GM23338 (cell line): ENCODE measurements around the gene DERA. TPM values are rescaled to one million over a fixed set of nuclear protein-coding genes. Genes with fewer than 3 reads are reported as not detected.

ENCODE experiments used
- ATAC-seq: fragments of 200-7000 bp; cut with Tn5 transposase; 3 replicates; pipeline ENCODE4 v1.9.1; 2020
- DNase-seq: peaks from one replicate; pipeline ENCODE4 v3.0.0-alpha.2; 2015; ENCODE audit warnings: low spot score
- H2AFZ ChIP-seq: fragments of 200-600 bp; sonication (generic); 2 replicates; pipeline ENCODE4 v1.8.0; 2016; ENCODE audit warnings: antibody characterized with exemption, mild to moderate bottlenecking, moderate library complexity
- H3F3A ChIP-seq: fragments of 200-600 bp; sonication (generic); replicated peaks from 2 replicates; pipeline ENCODE4 v1.8.0; 2017; ENCODE audit warnings: antibody characterized with exemption, mixed run types, low read depth
- H3K27ac ChIP-seq: fragments of 200-600 bp; sonication (generic); 2 replicates; pipeline ENCODE4 v1.6.1; 2016; ENCODE audit warnings: low read depth
- H3K27me3 ChIP-seq: fragments of 200-600 bp; sonication (generic); 2 replicates; pipeline ENCODE4 v1.8.0; 2016; ENCODE audit warnings: mild to moderate bottlenecking, mixed run types, moderate library complexity; ENCODE audit not compliant: insufficient read depth
- H3K36me3 ChIP-seq: fragments of 200-600 bp; sonication (generic); 2 replicates; pipeline ENCODE4 v1.8.0; 2016; ENCODE audit warnings: mild to moderate bottlenecking; ENCODE audit not compliant: insufficient read depth
- H3K4me1 ChIP-seq: fragments of 200-600 bp; sonication (generic); 2 replicates; pipeline ENCODE4 v1.8.0; 2016; ENCODE audit warnings: mild to moderate bottlenecking, moderate library complexity; ENCODE audit not compliant: insufficient read depth
- H3K4me2 ChIP-seq: fragments of 200-600 bp; sonication (generic); 2 replicates; pipeline ENCODE4 v1.7.1; 2017; ENCODE audit warnings: mixed run types
- H3K4me3 ChIP-seq: fragments of 200-600 bp; sonication (generic); 2 replicates; pipeline ENCODE4 v1.6.1; 2016; ENCODE audit warnings: mixed run types
- H3K79me2 ChIP-seq: fragments of 200-600 bp; sonication (generic); replicated peaks from 2 replicates; pipeline ENCODE4 v1.8.0; 2017; ENCODE audit warnings: mild to moderate bottlenecking; ENCODE audit not compliant: insufficient read depth
- H3K9me2 ChIP-seq: fragments of 200-600 bp; sonication (generic); 2 replicates; pipeline ENCODE4 v1.8.0; 2017; ENCODE audit not compliant: insufficient read depth
- H4K20me1 ChIP-seq: fragments of 200-600 bp; sonication (generic); replicated peaks from 2 replicates; pipeline ENCODE4 v1.8.0; 2017; ENCODE audit warnings: mild to moderate bottlenecking; ENCODE audit not compliant: insufficient read depth
- H3K27ac Mint-ChIP-seq: 2 replicates; pipeline ENCODE4 v1.8.0; 2020; ENCODE audit warnings: inconsistent platforms, mild to moderate bottlenecking, moderate library complexity, mixed read lengths
- H3K27me3 Mint-ChIP-seq: 3 replicates; pipeline ENCODE4 v1.8.0; 2022; ENCODE audit warnings: low read depth, mild to moderate bottlenecking, moderate library complexity, mixed read lengths, inconsistent platforms; ENCODE audit not compliant: insufficient read depth, poor library complexity
- H3K36me3 Mint-ChIP-seq: 3 replicates; pipeline ENCODE4 v1.8.0; 2021; ENCODE audit warnings: low read depth, mild to moderate bottlenecking, inconsistent platforms, moderate library complexity, mixed read lengths
- H3K4me1 Mint-ChIP-seq: 3 replicates; pipeline ENCODE4 v1.8.0; 2020; ENCODE audit warnings: mild to moderate bottlenecking, inconsistent platforms, mixed read lengths
- H3K4me3 Mint-ChIP-seq: 3 replicates; pipeline ENCODE4 v1.8.0; 2021; ENCODE audit warnings: moderate library complexity, mild to moderate bottlenecking, inconsistent platforms, mixed read lengths
- H3K9me3 Mint-ChIP-seq: 3 replicates; pipeline ENCODE4 v1.8.0; 2020; ENCODE audit warnings: moderate library complexity, mild to moderate bottlenecking, inconsistent platforms, mixed read lengths
- CREB1 ChIP-seq: fragments of 250-450 bp; sonication (Bioruptor Pico); IDR thresholded peaks from 2 replicates; pipeline ENCODE4 v1.5.0; 2020; ENCODE audit warnings: low read depth, mild to moderate bottlenecking, moderate library complexity
- EZH2 ChIP-seq: fragments of 200-600 bp; sonication (generic); IDR thresholded peaks from one replicate; pipeline ENCODE4 v1.8.0; 2017; ENCODE audit warnings: antibody characterized with exemption, mild to moderate bottlenecking, low read depth; ENCODE audit not compliant: unreplicated experiment
- EZH2phosphoT487 ChIP-seq: fragments of 200-600 bp; sonication (generic); IDR thresholded peaks from one replicate; pipeline ENCODE4 v1.8.1; 2018; ENCODE audit warnings: antibody characterized with exemption; ENCODE audit not compliant: unreplicated experiment
- JUNB ChIP-seq: IDR thresholded peaks from one replicate; pipeline ENCODE4 v1.6.1; 2016; ENCODE audit warnings: antibody characterized with exemption; ENCODE audit not compliant: unreplicated experiment
- NANOG ChIP-seq: IDR thresholded peaks from 2 replicates; pipeline ENCODE4 v1.6.1; 2016; ENCODE audit warnings: antibody characterized with exemption, borderline replicate concordance
- POLR2AphosphoS5 ChIP-seq: IDR thresholded peaks from 2 replicates; pipeline ENCODE4 v1.6.1; 2016; ENCODE audit warnings: antibody characterized with exemption, low read depth
- STAT1 ChIP-seq: IDR thresholded peaks from one replicate; pipeline ENCODE4 v1.6.1; 2016; ENCODE audit warnings: antibody characterized with exemption; ENCODE audit not compliant: unreplicated experiment
- ZNF114 ChIP-seq: fragments of 250-450 bp; sonication (Bioruptor Pico); IDR thresholded peaks from 2 replicates; pipeline ENCODE4 v1.5.0; 2020; ENCODE audit warnings: mild to moderate bottlenecking, moderate library complexity
- ZNF331 ChIP-seq: fragments of 250-450 bp; sonication (Bioruptor Pico); IDR thresholded peaks from 2 replicates; pipeline ENCODE4 v1.5.0; 2020; ENCODE audit warnings: low read depth, mild to moderate bottlenecking, moderate library complexity
- polyA plus RNA-seq: library from polyadenylated mRNA; unstranded; fragments of >200 nt; fragmentation: Nextera tagmentation; extraction: Ambion mirVana; gene quantifications from 2 replicates; pipeline ENCODE4 v1.2.1, GENCODE V29; 2016
- total RNA-seq: library from RNA; depleted of rRNA; stranded (reverse); fragments of >200 nt; shearing (Covaris generic); gene quantifications from 2 replicates; pipeline ENCODE4 v1.2.3, GENCODE V29; 2014
- TF ChIP-seq, protein P1 (sequence below), 2 experiments: fragments of 200-600 bp in 1 of 2; sonication (generic) in 1 of 2; conservative IDR thresholded peaks; 2 replicates each; pipeline versions ENCODE4 v1.5.1 to v1.6.1; 2016 to 2017; ENCODE audit warnings: antibody characterized with exemption in 2 of 2, low read depth in 2 of 2, mild to moderate bottlenecking in 2 of 2, moderate library complexity in 1 of 2
- TF ChIP-seq, protein P2 (sequence below): IDR thresholded peaks from 2 replicates; pipeline ENCODE4 v1.6.1; 2016; ENCODE audit warnings: antibody characterized with exemption
- TF ChIP-seq, protein P3 (sequence below): IDR thresholded peaks from one replicate; pipeline ENCODE4 v1.6.1; 2018; ENCODE audit warnings: antibody characterized with exemption; ENCODE audit not compliant: unreplicated experiment

DERA gene
- total and polyA plus RNA-seq, 2 experiments from 2014 or later, result 20.4 to 27.3 TPM

DNA sequence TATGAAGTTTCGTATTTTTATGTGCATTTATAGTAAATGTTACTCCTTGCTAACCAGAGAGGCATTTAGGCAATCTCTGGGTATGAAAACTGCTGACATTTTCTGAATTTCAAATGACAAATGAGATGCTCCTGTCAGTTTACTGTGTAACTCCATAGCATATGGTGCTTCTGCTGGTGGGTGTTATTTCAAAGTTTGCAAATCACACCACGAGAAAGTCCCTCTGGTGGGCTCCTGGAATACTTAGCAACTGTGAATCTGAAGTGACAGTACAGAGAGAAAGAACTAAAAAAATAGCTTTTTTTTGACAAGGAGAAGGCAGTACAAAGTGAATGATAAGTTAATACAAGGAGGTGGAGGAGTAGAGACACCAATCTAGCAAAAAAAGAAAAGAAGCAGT, 161.5 kb downstream of the DERA start (continued):
- TF ChIP-seq ZNF331 (CRISPR knock-in tag) (no peak), CREB1 (CRISPR knock-in tag) (no peak), ZNF114 (CRISPR knock-in tag) (no peak), EZH2phosphoT487 (no peak), POLR2AphosphoS5 (no peak), EZH2 (no peak), STAT1 (no peak), NANOG (no peak), JUNB (no peak)
- TF ChIP-seq, protein P1, sequence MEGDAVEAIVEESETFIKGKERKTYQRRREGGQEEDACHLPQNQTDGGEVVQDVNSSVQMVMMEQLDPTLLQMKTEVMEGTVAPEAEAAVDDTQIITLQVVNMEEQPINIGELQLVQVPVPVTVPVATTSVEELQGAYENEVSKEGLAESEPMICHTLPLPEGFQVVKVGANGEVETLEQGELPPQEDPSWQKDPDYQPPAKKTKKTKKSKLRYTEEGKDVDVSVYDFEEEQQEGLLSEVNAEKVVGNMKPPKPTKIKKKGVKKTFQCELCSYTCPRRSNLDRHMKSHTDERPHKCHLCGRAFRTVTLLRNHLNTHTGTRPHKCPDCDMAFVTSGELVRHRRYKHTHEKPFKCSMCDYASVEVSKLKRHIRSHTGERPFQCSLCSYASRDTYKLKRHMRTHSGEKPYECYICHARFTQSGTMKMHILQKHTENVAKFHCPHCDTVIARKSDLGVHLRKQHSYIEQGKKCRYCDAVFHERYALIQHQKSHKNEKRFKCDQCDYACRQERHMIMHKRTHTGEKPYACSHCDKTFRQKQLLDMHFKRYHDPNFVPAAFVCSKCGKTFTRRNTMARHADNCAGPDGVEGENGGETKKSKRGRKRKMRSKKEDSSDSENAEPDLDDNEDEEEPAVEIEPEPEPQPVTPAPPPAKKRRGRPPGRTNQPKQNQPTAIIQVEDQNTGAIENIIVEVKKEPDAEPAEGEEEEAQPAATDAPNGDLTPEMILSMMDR (conservative IDR thresholded peaks at IDR 0.05; ENCODE audit: low read depth in 2 of 2), result no peak
- TF ChIP-seq, protein P2, sequence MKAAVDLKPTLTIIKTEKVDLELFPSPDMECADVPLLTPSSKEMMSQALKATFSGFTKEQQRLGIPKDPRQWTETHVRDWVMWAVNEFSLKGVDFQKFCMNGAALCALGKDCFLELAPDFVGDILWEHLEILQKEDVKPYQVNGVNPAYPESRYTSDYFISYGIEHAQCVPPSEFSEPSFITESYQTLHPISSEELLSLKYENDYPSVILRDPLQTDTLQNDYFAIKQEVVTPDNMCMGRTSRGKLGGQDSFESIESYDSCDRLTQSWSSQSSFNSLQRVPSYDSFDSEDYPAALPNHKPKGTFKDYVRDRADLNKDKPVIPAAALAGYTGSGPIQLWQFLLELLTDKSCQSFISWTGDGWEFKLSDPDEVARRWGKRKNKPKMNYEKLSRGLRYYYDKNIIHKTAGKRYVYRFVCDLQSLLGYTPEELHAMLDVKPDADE, result no peak
- TF ChIP-seq, protein P3, sequence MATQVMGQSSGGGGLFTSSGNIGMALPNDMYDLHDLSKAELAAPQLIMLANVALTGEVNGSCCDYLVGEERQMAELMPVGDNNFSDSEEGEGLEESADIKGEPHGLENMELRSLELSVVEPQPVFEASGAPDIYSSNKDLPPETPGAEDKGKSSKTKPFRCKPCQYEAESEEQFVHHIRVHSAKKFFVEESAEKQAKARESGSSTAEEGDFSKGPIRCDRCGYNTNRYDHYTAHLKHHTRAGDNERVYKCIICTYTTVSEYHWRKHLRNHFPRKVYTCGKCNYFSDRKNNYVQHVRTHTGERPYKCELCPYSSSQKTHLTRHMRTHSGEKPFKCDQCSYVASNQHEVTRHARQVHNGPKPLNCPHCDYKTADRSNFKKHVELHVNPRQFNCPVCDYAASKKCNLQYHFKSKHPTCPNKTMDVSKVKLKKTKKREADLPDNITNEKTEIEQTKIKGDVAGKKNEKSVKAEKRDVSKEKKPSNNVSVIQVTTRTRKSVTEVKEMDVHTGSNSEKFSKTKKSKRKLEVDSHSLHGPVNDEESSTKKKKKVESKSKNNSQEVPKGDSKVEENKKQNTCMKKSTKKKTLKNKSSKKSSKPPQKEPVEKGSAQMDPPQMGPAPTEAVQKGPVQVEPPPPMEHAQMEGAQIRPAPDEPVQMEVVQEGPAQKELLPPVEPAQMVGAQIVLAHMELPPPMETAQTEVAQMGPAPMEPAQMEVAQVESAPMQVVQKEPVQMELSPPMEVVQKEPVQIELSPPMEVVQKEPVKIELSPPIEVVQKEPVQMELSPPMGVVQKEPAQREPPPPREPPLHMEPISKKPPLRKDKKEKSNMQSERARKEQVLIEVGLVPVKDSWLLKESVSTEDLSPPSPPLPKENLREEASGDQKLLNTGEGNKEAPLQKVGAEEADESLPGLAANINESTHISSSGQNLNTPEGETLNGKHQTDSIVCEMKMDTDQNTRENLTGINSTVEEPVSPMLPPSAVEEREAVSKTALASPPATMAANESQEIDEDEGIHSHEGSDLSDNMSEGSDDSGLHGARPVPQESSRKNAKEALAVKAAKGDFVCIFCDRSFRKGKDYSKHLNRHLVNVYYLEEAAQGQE, result no peak

DNA sequence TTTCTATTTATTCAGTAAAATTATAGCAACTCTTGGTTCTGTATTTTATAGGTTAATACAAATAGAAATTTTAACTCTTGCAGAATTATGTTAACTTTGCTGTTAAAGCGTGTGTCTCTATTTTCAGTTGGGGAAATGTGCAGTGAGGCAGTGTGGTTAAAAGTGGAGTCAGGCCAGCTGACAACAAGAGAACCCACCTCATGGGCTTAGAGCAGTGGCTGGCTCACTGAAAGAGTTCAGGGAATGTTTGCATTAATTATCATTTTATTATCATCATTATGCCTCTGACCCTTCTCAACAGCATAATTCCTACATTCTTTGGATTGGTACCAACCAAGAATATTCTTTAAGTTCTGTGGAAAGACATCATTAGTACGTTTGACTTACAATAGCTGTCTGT, 163.8 kb downstream of the DERA start:
- Histone ChIP-seq H3K36me3 (no peaks in the 10 kb centered on the region), H3K27ac (no peak overlapping the region), H2AFZ (no peak overlapping the region), H3K4me3 (no peak overlapping the region), H3K79me2 (no peaks in the 10 kb centered on the region), H3K27me3 (no peaks in the 10 kb centered on the region), H3F3A (no peaks in the 10 kb centered on the region), H4K20me1 (no peaks in the 10 kb centered on the region), H3K9me2 (no peaks in the 10 kb centered on the region), H3K4me2 (no peak overlapping the region), H3K4me1 (no peaks in the 10 kb centered on the region)
- H3K27me3 Mint-ChIP-seq, result no peaks in the 10 kb centered on the region
- TF ChIP-seq POLR2AphosphoS5, result no peak
- TF ChIP-seq NANOG, result no peak
- TF ChIP-seq CREB1 (CRISPR knock-in tag), result no peak
- DNase-seq (no peak), ATAC-seq (no peak)
- H3K9me3 Mint-ChIP-seq, result no peaks in the 10 kb centered on the region
- no peaks in the 10 kb centered on the region for H3K4me1 Mint-ChIP-seq
- H3K27ac Mint-ChIP-seq, result no peak overlapping the region
- H3K36me3 Mint-ChIP-seq, result no peaks in the 10 kb centered on the region
- no peak overlapping the region for H3K4me3 Mint-ChIP-seq
